ENCODE measurements around the gene TXN. TPM values are rescaled to one million over a fixed set of nuclear protein-coding genes. Genes with fewer than 3 reads are reported as not detected.

TXN gene
- total RNA-seq, 1 donor from 2014 or later = 181 TPM

DNA sequence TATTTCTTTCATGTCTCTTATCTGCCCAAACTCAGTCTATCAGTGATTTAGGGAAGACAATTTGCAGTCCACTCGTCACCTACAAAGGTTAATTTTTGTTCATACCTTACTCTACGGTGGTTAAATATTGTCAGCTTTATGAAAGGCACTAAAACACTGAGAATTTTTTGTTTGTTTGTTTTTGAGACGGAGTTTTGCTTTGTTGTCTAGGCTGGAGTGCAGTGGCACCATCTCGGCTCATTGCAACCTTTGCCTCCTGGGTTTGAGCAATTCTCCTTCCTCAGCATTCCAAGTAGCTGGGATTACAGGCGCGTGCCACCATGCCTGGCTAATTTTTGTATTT is 26.4 kb upstream of the TXN start:
- TF ChIP-seq, protein P1, sequence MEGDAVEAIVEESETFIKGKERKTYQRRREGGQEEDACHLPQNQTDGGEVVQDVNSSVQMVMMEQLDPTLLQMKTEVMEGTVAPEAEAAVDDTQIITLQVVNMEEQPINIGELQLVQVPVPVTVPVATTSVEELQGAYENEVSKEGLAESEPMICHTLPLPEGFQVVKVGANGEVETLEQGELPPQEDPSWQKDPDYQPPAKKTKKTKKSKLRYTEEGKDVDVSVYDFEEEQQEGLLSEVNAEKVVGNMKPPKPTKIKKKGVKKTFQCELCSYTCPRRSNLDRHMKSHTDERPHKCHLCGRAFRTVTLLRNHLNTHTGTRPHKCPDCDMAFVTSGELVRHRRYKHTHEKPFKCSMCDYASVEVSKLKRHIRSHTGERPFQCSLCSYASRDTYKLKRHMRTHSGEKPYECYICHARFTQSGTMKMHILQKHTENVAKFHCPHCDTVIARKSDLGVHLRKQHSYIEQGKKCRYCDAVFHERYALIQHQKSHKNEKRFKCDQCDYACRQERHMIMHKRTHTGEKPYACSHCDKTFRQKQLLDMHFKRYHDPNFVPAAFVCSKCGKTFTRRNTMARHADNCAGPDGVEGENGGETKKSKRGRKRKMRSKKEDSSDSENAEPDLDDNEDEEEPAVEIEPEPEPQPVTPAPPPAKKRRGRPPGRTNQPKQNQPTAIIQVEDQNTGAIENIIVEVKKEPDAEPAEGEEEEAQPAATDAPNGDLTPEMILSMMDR (conservative IDR thresholded peaks at IDR 0.05) = no peak
- no peak for DNase-seq (ENCODE audit: low read depth, low spot score)
- no peaks in the 10 kb centered on the region for H3K4me1 Mint-ChIP-seq
- H3K9me3 Mint-ChIP-seq = peaks cover 2% of the 10 kb centered on the region
- no peak overlapping the region for H3K4me3 Mint-ChIP-seq
- H3K27ac Mint-ChIP-seq (ENCODE audit: unreplicated experiment) = no peak overlapping the region
- no peaks in the 10 kb centered on the region for H3K36me3 Mint-ChIP-seq (ENCODE audit: low read depth)
- no peaks in the 10 kb centered on the region for H3K27me3 Mint-ChIP-seq (ENCODE audit: low read depth)

DNA sequence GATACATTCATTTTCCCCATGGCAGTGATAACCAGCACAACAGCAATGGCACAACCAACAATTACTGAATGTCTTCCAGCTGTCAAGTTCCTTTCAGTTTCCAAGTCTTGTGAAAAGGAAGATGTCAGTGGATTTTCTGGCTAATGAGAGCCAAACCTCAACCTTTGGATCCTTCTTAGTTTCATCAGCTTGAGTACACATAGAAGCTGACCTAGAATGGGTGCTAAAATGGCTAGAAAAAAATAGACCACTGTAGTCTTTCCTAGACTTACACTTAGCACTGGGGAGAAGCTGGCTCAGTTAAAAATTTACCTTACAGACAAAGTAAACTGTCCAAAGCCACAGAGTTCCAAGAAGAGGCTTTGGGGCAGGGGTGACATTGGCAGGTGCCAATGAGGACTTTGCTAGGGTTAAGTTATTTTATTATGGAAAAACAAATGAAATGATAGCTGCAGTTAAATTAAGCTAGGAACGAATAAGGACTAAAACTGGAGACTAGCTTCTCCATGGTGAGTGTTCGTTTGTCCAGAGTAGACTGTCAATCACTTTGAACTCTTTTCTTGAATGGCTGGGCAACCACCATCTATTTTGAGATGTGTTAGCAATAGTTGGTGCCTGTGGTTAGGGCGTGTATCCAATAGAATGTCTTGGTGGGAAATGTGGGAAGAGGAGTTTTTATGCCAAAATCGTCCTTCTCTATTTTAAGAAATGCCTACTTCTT is 25.9 kb upstream of the TXN start:
- no peaks in the 10 kb centered on the region for H3K4me1 Mint-ChIP-seq
- no peak overlapping the region for H3K4me3 Mint-ChIP-seq
- TF ChIP-seq, protein P1 (conservative IDR thresholded peaks at IDR 0.05) = no peak
- no peak for DNase-seq (ENCODE audit: low read depth, low spot score)
- H3K27ac Mint-ChIP-seq (ENCODE audit: unreplicated experiment) = no peak overlapping the region
- peaks cover 2% of the 10 kb centered on the region for H3K9me3 Mint-ChIP-seq
- no peaks in the 10 kb centered on the region for H3K27me3 Mint-ChIP-seq (ENCODE audit: low read depth)
- H3K36me3 Mint-ChIP-seq (ENCODE audit: low read depth) = no peaks in the 10 kb centered on the region

DNA sequence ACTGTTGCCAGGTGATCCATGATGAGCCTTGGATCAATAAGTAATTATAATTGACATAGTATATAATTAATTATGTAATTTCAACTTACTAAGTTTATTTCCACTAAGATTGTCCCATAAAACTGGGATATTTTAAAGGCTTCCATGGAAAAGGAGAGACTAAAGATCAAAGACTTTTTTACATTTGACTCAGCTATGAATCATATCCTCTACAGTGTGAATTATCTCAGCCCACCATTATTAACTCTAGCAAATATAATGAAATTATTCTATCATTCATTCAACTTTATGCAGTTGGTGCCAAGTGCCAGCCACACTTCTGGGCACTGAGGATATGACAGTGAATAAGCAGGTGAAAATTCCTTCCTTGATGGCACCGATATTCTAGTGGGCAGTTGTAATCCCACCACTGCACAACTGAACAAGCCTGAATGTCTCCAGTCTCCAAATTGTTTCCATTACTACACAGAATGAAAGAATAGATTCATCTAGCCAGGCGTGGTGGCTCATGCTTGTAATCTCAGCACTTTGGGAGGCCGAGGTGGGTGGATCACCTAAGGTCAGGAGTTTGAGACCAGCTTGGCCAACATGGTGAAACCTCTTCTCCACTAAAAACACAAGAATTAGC is 21.9 kb upstream of the TXN start:
- Mint-ChIP-seq H3K27ac (ENCODE audit: unreplicated experiment) (no peak overlapping the region), H3K4me1 (no peaks in the 10 kb centered on the region), H3K27me3 (ENCODE audit: low read depth) (no peaks in the 10 kb centered on the region), H3K36me3 (ENCODE audit: low read depth) (no peaks in the 10 kb centered on the region), H3K4me3 (no peak overlapping the region), H3K9me3 (peaks cover 2% of the 10 kb centered on the region)
- no peak for DNase-seq (ENCODE audit: low read depth, low spot score)
- TF ChIP-seq, protein P1 (conservative IDR thresholded peaks at IDR 0.05) = no peak

DNA sequence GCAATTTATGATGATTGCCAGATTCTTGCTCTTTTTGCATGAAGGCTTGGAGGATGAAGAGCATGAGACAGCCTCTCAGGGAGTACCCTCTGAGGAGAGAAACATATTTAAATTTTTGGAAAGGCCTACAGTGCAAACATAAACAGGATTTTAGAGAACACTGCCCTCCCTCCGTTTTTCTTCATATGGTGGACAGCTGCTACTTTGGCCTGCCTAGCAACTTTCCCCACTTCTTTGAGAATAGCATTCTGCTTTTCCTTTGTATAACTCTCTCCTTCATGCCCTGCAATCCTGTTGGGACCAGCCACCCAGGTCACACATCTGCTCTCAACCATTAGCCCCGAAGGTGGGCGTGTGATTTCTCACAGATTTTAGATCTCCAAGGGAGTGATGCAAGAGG is 20.5 kb upstream of the TXN start:
- H3K27me3 Mint-ChIP-seq (ENCODE audit: low read depth) = no peaks in the 10 kb centered on the region
- TF ChIP-seq, protein P1 (conservative IDR thresholded peaks at IDR 0.05) = no peak
- no peaks in the 10 kb centered on the region for H3K36me3 Mint-ChIP-seq (ENCODE audit: low read depth)
- H3K4me1 Mint-ChIP-seq = no peaks in the 10 kb centered on the region
- no peaks in the 10 kb centered on the region for H3K9me3 Mint-ChIP-seq
- no peak for DNase-seq (ENCODE audit: low read depth, low spot score)
- no peak overlapping the region for H3K4me3 Mint-ChIP-seq
- H3K27ac Mint-ChIP-seq (ENCODE audit: unreplicated experiment) = no peak overlapping the region

DNA sequence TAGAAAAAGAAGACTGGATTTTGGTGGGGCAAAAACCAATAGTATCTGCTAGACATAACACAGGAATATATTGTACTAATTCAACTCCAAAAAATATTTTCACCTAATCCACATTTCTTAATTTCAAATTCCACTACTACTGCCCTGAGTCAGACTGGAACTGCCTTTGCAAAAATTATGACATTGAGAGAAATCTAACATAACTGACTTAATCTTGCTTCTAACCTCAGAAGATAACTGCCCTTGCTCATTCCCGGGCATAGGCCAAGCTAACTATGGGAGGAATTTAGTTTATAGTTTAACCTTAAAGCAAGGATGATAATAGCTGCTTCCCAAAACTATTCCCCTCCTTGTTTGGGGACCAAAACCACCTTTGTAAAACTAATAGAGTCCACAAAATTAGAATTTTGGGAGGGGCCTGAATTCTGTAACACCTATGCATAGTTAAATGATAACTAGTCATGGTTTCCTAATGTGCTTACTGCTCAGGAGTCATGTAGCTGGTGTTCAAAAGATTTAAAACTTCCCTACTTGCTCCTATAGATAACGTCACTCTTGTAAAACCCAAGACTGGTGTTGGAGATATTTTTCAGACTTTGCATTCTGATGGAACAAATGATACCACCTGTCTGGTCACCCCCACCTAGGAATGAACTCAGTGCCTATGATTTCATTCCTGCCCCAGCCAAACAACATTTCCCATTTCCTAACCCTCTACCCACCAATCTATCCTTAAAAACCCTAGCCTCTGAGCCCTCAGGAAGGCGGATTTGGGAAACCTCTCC is 14.1 kb upstream of the TXN start:
- no peak overlapping the region for H3K27ac Mint-ChIP-seq (ENCODE audit: unreplicated experiment)
- no peak overlapping the region for H3K4me3 Mint-ChIP-seq
- no peak for DNase-seq (ENCODE audit: low read depth, low spot score)
- TF ChIP-seq, protein P1 (conservative IDR thresholded peaks at IDR 0.05) = no peak
- peaks cover 6% of the 10 kb centered on the region for H3K9me3 Mint-ChIP-seq
- H3K36me3 Mint-ChIP-seq (ENCODE audit: low read depth) = no peaks in the 10 kb centered on the region
- no peaks in the 10 kb centered on the region for H3K4me1 Mint-ChIP-seq
- no peaks in the 10 kb centered on the region for H3K27me3 Mint-ChIP-seq (ENCODE audit: low read depth)

Measured in neural crest cell (in vitro differentiated cells).